SHP77 (cell line): ENCODE data around the gene RAB27A.
"Not testable (repeated sequence)": the region's sequence is repeated elsewhere in the genome, so short reads cannot be mapped to it uniquely, and the experiment has no call there.

Experiments
- DNase-seq, 2 experiments: peaks; one replicate each; lab custom pipeline; 2025; lab: John Stamatoyannopoulos, UW

Gene RAB27A

GRCh38 chr15:55281517-55282228 is 7.9 kb downstream of the RAB27A start:
- no peak for DNase-seq

GRCh38 chr15:55280589-55280988 is 9.0 kb downstream of the RAB27A start:
- DNase-seq = not testable (repeated sequence)

- DNase-seq = peak in 1 of 2 experiments; percentile 4
These were observed 9.8 kb downstream of the RAB27A start for GRCh38 chr15:55279746-55280351.

- DNase-seq = no peak
These were observed 10.4 kb downstream of the RAB27A start for GRCh38 chr15:55279100-55279745.

- DNase-seq = no peak
These were observed 11.9 kb downstream of the RAB27A start for GRCh38 chr15:55277715-55278114.

GRCh38 chr15:55277116-55277564 is 12.5 kb downstream of the RAB27A start:
- no peak for DNase-seq

- no peak for DNase-seq
These were observed 13.3 kb downstream of the RAB27A start for GRCh38 chr15:55276324-55276723.

GRCh38 chr15:55270291-55270690 is 19.3 kb downstream of the RAB27A start:
- DNase-seq = no peak

- DNase-seq = no peak
These were observed 21.4 kb downstream of the RAB27A start for GRCh38 chr15:55268176-55268695.

GRCh38 chr15:55267401-55268175 is 22.0 kb downstream of the RAB27A start:
- DNase-seq = peak in 1 of 2 experiments; percentile 3

- no peak for DNase-seq
These were observed 23.1 kb downstream of the RAB27A start for GRCh38 chr15:55266547-55266946.

GRCh38 chr15:55260562-55261131 is 29.0 kb downstream of the RAB27A start:
- no peak for DNase-seq

- DNase-seq = no peak
These were observed 31.7 kb downstream of the RAB27A start for GRCh38 chr15:55257938-55258337.

GRCh38 chr15:55257012-55257670 is 32.5 kb downstream of the RAB27A start:
- no peak for DNase-seq

GRCh38 chr15:55256281-55257011 is 33.2 kb downstream of the RAB27A start:
- no peak for DNase-seq

GRCh38 chr15:55255714-55256113 is 33.9 kb downstream of the RAB27A start:
- DNase-seq = no peak

GRCh38 chr15:55254916-55255679 is 34.5 kb downstream of the RAB27A start:
- no peak for DNase-seq

- no peak for DNase-seq
These were observed 36.0 kb downstream of the RAB27A start for GRCh38 chr15:55253580-55253979.

- DNase-seq = not testable (repeated sequence)
These were observed 37.4 kb downstream of the RAB27A start for GRCh38 chr15:55252201-55252600.

GRCh38 chr15:55250941-55251340 is 38.7 kb downstream of the RAB27A start:
- DNase-seq = no peak
